BE2C (cell line): ENCODE measurements around the gene NHLH1.

Experiments
- DNase-seq: peaks from one replicate; pipeline ENCODE4 v3.0.0-alpha.2; 2020
- H3K27me3 ChIP-seq: fragments of 250-450 bp; sonication (Bioruptor Pico); 2 replicates; pipeline ENCODE4 v1.5.1; 2020; ENCODE audit warnings: mild to moderate bottlenecking
- H3K36me3 ChIP-seq: fragments of 250-450 bp; sonication (Bioruptor Pico); 2 replicates; pipeline ENCODE4 v1.5.1; 2020; ENCODE audit warnings: mild to moderate bottlenecking
- H3K4me1 ChIP-seq: fragments of 250-450 bp; sonication (Bioruptor Pico); 2 replicates; pipeline ENCODE4 v1.5.1; 2020
- H3K4me3 ChIP-seq: 2 replicates; pipeline ENCODE4 v1.5.1; 2011; ENCODE audit warnings: low read depth, low read length
- H3K9me3 ChIP-seq: fragments of 250-450 bp; sonication (Bioruptor Pico); 2 replicates; pipeline ENCODE4 v1.5.1; 2020
- TF ChIP-seq, protein P1 (sequence below): IDR thresholded peaks from 2 replicates; pipeline ENCODE4 v1.5.1; 2012; ENCODE audit warnings: mild to moderate bottlenecking, low read depth, low read length

NHLH1 gene

DNA sequence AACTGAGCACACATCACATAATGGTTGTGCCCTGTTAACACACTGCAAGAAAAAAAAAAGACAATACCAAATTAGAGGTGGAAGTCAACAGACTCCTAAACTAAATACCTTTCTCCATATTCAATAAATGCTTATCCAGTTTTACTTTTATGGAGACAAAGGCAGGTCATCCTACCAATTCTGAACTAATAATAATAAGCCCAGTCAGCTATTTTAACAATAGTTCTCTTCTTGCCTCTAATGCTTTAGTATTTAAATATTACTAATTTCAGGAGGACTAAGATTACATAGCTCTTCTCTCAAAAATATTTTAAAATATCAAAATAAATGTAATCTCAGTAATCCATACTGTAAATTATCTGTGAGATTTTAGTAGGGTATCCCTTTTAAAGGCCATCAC is 34.4 kb upstream of the NHLH1 start:
- TF ChIP-seq, protein P1, sequence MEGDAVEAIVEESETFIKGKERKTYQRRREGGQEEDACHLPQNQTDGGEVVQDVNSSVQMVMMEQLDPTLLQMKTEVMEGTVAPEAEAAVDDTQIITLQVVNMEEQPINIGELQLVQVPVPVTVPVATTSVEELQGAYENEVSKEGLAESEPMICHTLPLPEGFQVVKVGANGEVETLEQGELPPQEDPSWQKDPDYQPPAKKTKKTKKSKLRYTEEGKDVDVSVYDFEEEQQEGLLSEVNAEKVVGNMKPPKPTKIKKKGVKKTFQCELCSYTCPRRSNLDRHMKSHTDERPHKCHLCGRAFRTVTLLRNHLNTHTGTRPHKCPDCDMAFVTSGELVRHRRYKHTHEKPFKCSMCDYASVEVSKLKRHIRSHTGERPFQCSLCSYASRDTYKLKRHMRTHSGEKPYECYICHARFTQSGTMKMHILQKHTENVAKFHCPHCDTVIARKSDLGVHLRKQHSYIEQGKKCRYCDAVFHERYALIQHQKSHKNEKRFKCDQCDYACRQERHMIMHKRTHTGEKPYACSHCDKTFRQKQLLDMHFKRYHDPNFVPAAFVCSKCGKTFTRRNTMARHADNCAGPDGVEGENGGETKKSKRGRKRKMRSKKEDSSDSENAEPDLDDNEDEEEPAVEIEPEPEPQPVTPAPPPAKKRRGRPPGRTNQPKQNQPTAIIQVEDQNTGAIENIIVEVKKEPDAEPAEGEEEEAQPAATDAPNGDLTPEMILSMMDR = no peak
- H3K27me3 ChIP-seq = no peaks in the 10 kb centered on the region
- no peak overlapping the region for H3K4me3 ChIP-seq
- H3K4me1 ChIP-seq = no peaks in the 10 kb centered on the region
- H3K36me3 ChIP-seq = peaks cover 60% of the 10 kb centered on the region
- H3K9me3 ChIP-seq = no peaks in the 10 kb centered on the region
- DNase-seq = no peak

DNA sequence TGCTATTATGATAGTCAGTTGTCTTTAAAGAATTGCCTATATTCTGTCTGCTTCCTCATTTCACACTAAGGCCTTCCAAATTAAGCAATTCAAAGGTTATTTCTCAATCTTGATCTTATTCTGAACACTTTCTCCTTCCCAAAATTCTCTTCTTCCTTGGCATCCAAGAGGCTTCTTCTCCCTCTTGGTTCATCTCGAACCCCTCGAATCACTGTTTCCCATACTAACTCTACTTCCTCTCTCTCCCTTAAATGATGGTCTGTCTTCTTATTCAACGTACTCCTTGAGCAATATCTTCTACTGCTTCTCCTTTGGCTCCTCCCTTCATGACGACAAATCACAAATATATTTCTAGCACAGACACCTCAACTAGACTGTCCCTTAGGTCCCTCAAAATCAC is 28.3 kb upstream of the NHLH1 start:
- Histone ChIP-seq H3K4me3 (no peak overlapping the region), H3K36me3 (peaks cover 47% of the 10 kb centered on the region), H3K9me3 (no peaks in the 10 kb centered on the region), H3K4me1 (no peaks in the 10 kb centered on the region), H3K27me3 (no peaks in the 10 kb centered on the region)
- TF ChIP-seq, protein P1 = no peak
- no peak for DNase-seq

DNA sequence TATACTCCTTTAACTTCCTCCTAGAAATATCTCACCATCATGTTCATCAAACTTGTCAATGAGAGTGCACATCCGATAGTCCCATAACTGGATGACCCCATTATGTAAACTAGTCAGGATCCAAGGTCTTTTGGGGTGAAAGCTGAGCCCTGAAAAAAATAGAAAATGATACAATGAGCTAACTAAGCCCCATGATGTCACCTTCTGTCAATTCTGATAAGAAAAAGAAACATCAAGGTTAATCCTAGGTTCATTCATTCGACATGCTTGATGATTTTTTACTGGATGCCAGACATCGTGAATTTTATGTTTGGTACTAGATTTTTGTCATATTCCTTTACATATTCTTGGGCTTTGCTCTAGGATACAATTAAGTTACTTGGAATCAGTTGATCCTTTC is 26.7 kb upstream of the NHLH1 start:
- Histone ChIP-seq H3K27me3 (no peaks in the 10 kb centered on the region), H3K4me1 (no peaks in the 10 kb centered on the region), H3K36me3 (peaks cover 35% of the 10 kb centered on the region)

DNA sequence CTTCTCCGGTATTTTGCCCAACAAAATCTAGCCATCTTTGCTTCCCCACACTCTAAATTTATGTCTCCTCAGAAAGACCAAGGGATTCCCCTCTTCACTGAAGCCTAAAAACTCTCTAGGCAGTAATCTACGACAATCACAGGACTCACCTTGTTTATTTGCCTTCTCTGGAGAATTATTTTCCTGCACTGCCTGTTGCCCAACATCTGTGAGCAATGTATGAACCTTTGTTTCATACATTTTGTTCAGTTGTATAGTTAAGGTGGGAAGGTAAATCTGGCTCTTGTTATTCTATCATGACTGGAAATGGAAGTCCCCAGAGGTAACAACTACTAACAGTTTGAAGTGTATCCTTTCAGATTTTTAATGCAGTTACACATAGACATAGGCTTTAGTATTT is 26.0 kb upstream of the NHLH1 start:
- H3K9me3 ChIP-seq = no peaks in the 10 kb centered on the region
- no peaks in the 10 kb centered on the region for H3K27me3 ChIP-seq
- no peaks in the 10 kb centered on the region for H3K4me1 ChIP-seq
- H3K36me3 ChIP-seq = peaks cover 35% of the 10 kb centered on the region
- TF ChIP-seq, protein P1 = no peak
- no peak overlapping the region for H3K4me3 ChIP-seq
- DNase-seq = no peak

More for the DNA sequence above, 26.7 kb upstream of the NHLH1 start:
- Histone ChIP-seq H3K4me3 (no peak overlapping the region), H3K9me3 (no peaks in the 10 kb centered on the region)
- TF ChIP-seq, protein P1 = no peak
- DNase-seq = no peak

DNA sequence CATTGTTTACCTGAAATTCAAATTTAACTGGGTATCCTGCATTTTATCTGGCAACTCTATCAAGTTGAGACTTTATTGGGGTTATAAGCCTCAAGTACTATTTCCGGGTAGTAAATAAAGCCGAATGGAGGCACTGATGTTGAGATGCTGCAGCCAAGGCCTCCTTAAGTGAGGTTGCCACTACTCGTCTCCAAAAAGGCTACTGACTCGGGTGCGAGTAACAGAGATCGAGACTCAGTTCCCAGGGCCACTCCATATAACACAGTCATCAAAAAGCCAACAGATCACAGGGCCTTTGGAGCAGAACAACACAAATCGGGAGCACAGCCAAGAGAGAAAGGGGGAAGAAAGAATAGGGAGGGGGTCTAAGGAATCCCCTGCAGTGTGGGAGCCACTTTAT is 24.3 kb upstream of the NHLH1 start:
- DNase-seq = no peak
- Histone ChIP-seq H3K4me3 (peak overlapping the region; percentile 97), H3K9me3 (no peaks in the 10 kb centered on the region), H3K27me3 (no peaks in the 10 kb centered on the region), H3K4me1 (no peaks in the 10 kb centered on the region), H3K36me3 (peaks cover 29% of the 10 kb centered on the region)
- TF ChIP-seq, protein P1 = no peak

DNA sequence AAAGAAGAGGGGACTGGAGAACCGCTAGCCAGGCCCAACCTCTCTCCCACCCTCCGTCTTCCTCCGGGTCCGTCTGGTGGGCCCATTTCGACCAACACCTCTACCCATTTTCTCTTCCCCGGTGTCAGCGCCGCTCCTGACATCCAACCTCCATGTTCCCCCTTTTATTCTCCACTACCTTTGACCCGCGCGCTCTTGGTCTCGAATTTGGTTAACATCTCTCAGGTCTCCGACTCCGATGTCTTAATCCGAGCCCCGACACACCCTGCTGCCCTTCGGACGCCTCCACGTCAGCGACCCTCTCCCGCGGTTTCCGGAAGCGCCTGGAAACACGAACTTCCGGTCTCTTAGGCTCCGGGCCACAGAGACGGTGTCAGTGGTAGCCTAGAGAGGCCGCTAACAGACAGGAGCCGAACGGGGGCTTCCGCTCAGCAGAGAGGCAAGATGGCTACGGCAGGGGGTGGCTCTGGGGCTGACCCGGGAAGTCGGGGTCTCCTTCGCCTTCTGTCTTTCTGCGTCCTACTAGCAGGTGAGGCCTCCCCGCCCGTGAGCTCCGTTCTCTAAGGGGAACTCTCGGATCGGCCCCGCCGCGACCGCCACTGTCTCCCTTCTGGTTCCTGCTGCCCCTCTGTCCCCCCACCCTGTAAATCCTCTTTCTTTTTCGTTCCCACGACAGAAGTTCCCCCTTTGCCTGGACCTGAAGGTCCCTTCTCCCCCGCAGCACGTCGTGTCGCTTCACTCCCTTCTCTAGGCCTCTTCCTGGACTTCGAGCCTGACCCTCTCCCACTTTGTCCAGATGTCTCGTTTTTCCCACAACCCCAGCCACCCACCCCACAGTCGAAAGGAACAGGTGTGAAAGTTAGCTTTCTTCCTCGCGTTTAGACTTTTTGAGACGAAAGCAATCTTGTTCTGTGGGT is 23.7 kb upstream of the NHLH1 start, which contains the start of the genes COPA and NCSTN:
Gene COPA (minus strand): TSS at position 298 of the 917 bp plus-strand sequence. CDS start 80 bp downstream, at position 218.
Gene NCSTN (plus strand): TSS at position 431 of the 917 bp plus-strand sequence. CDS start 14 bp downstream, at position 445.
- TF ChIP-seq, protein P1 = no peak
- no peaks in the 10 kb centered on the region for H3K9me3 ChIP-seq
- no peaks in the 10 kb centered on the region for H3K27me3 ChIP-seq
- H3K4me1 ChIP-seq = no peaks in the 10 kb centered on the region
- peak; percentile 94 for DNase-seq
- H3K36me3 ChIP-seq = peaks cover 22% of the 10 kb centered on the region
- peak within 1 kb of the TSS; percentile 97 for H3K4me3 ChIP-seq
